BE2C (cell line): ENCODE results near the gene CERT1.
"Not testable (repeated sequence)": the region's sequence is repeated elsewhere in the genome, so short reads cannot be mapped to it uniquely, and the experiment has no call there.

Experiments used
- DNase-seq: peaks from one replicate; pipeline ENCODE4 v3.0.0-alpha.2; 2020
- H3K27me3 ChIP-seq: fragments of 250-450 bp; sonication (Bioruptor Pico); 2 replicates; pipeline ENCODE4 v1.5.1; 2020; ENCODE audit warnings: mild to moderate bottlenecking
- H3K36me3 ChIP-seq: fragments of 250-450 bp; sonication (Bioruptor Pico); 2 replicates; pipeline ENCODE4 v1.5.1; 2020; ENCODE audit warnings: mild to moderate bottlenecking
- H3K4me1 ChIP-seq: fragments of 250-450 bp; sonication (Bioruptor Pico); 2 replicates; pipeline ENCODE4 v1.5.1; 2020
- H3K4me3 ChIP-seq: 2 replicates; pipeline ENCODE4 v1.5.1; 2011; ENCODE audit warnings: low read depth, low read length
- H3K9me3 ChIP-seq: fragments of 250-450 bp; sonication (Bioruptor Pico); 2 replicates; pipeline ENCODE4 v1.5.1; 2020
- CTCF ChIP-seq: IDR thresholded peaks from 2 replicates; pipeline ENCODE4 v1.5.1; 2012; ENCODE audit warnings: mild to moderate bottlenecking, low read depth, low read length

Gene CERT1

GRCh38 chr5:75510836-75511434 is 494 bp downstream of the CERT1 start:
- no peaks in the 10 kb centered on the region for H3K9me3 ChIP-seq
- DNase-seq, result peak; percentile 48

GRCh38 chr5:75510417-75510835 is 1.0 kb downstream of the CERT1 start:
- no peak for DNase-seq

More at GRCh38 chr5:75510836-75511434, 494 bp downstream of the CERT1 start:
- no peaks in the 10 kb centered on the region for H3K27me3 ChIP-seq
- peak overlapping the region; percentile 93 for H3K4me3 ChIP-seq
- H3K4me1 ChIP-seq, result no peaks in the 10 kb centered on the region
- H3K36me3 ChIP-seq, result peaks cover under 1% of the 10 kb centered on the region
- no peak for TF ChIP-seq CTCF

GRCh38 chr5:75509956-75510355 is 1.5 kb downstream of the CERT1 start:
- DNase-seq, result no peak
- no peak for TF ChIP-seq CTCF
- peaks cover 9% of the 10 kb centered on the region for H3K36me3 ChIP-seq
- no peaks in the 10 kb centered on the region for H3K27me3 ChIP-seq
- H3K4me3 ChIP-seq, result peak overlapping the region; percentile 93
- no peaks in the 10 kb centered on the region for H3K9me3 ChIP-seq
- H3K4me1 ChIP-seq, result no peaks in the 10 kb centered on the region

More at GRCh38 chr5:75510417-75510835, 1.0 kb downstream of the CERT1 start:
- H3K27me3 ChIP-seq, result no peaks in the 10 kb centered on the region
- no peak for TF ChIP-seq CTCF
- peak overlapping the region; percentile 93 for H3K4me3 ChIP-seq
- no peaks in the 10 kb centered on the region for H3K9me3 ChIP-seq
- no peaks in the 10 kb centered on the region for H3K4me1 ChIP-seq
- H3K36me3 ChIP-seq, result peaks cover 6% of the 10 kb centered on the region

GRCh38 chr5:75509546-75509945 is 1.9 kb downstream of the CERT1 start:
- Histone ChIP-seq H3K27me3 (no peaks in the 10 kb centered on the region), H3K9me3 (no peaks in the 10 kb centered on the region), H3K4me1 (no peaks in the 10 kb centered on the region), H3K4me3 (peak overlapping the region; percentile 93), H3K36me3 (peaks cover 13% of the 10 kb centered on the region)
- DNase-seq, result no peak
- no peak for TF ChIP-seq CTCF

- Histone ChIP-seq H3K9me3 (no peaks in the 10 kb centered on the region), H3K4me3 (no peak overlapping the region), H3K4me1 (no peaks in the 10 kb centered on the region), H3K36me3 (peaks cover 20% of the 10 kb centered on the region), H3K27me3 (no peaks in the 10 kb centered on the region)
- DNase-seq, result no peak
- TF ChIP-seq CTCF, result no peak
Observed at GRCh38 chr5:75507841-75508240, 3.6 kb downstream of the CERT1 start.

GRCh38 chr5:75505112-75505511 is 6.3 kb downstream of the CERT1 start:
- not testable (repeated sequence) for DNase-seq, H3K4me3 ChIP-seq

GRCh38 chr5:75498875-75499274 is 12.6 kb downstream of the CERT1 start:
- not testable (repeated sequence) for H3K4me3 ChIP-seq, H3K9me3 ChIP-seq, H3K4me1 ChIP-seq, DNase-seq, H3K27me3 ChIP-seq
- H3K36me3 ChIP-seq, result peaks cover 12% of the 10 kb centered on the region

More at GRCh38 chr5:75505112-75505511, 6.3 kb downstream of the CERT1 start:
- H3K9me3 ChIP-seq, H3K4me1 ChIP-seq, H3K27me3 ChIP-seq: not testable (repeated sequence)
- H3K36me3 ChIP-seq, result peaks cover 22% of the 10 kb centered on the region
